ENCODE data around the gene PRKG1.

The PRKG1 gene

GRCh38 chr10:51861051-51861450 is 786.8 kb downstream of the PRKG1 start:
- no peak for DNase-seq

GRCh38 chr10:51861731-51862130 is 787.4 kb downstream of the PRKG1 start:
- no peak for DNase-seq

- no peak for DNase-seq
These were observed 787.9 kb downstream of the PRKG1 start for GRCh38 chr10:51862149-51862548.

DNA sequence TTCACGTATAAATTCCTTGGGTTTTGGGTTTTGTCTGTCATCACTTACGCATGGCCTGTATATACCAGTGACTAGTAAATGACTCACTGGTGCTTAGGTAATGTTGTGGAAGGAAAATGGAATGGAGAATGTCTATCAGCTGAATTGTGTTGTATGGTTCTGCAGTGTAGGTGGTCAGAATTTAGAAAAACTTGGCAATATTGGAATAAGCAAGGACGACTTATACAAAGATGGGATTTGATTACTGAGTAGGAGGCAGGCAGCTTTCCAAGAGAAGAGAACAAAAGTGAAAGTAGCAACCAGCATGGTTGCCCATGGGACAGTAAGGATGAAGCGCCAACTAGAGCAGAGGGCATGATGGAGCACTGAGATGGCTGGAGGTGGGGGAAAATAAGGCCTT is 793.7 kb downstream of the PRKG1 start:
- peak; percentile 47 for DNase-seq

- DNase-seq: no peak
These were observed 799.8 kb downstream of the PRKG1 start for GRCh38 chr10:51874131-51874530.

GRCh38 chr10:51875610-51876009 is 801.3 kb downstream of the PRKG1 start:
- no peak for DNase-seq

DNA sequence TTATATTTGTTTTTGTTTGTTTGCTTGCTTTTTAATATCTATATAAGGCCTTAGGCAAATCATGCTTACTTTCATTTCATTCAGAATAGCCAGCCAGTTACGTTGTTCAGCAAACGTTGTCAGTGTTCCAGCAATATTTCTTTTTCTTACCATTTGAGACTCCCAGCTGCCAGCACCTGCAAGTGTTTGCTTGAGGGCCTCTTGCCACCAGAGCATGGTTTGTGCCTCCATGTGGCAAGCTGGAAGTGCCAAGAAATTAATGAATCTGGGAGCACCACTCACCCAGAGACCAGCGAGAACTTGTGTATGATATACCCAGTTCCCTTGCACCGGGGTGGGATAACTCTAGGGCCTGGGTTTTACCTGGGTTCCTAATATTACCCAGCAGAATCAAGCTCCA is 802.2 kb downstream of the PRKG1 start:
- no peak for DNase-seq

DNA sequence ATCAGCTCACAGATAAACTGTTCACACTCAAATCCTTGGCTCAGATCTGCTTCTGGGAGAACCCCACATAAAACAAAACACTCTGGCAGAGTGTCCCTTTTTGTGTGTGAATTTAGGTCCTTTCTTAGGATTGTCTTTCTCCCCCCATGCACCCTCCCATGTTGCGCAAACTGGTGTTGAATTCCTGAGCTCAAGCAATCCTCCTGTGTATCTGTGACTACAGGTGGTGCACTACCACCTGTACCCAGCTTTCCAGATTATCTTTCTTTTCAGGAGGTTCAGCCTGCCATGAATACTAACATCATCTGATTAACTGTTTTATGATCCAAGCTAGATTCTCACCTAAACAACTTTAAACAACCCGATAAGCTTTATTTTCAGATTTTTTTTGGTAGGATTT is 802.7 kb downstream of the PRKG1 start:
- no peak for DNase-seq

- DNase-seq: no peak
These were observed 803.3 kb downstream of the PRKG1 start for GRCh38 chr10:51877636-51878035.

DNA sequence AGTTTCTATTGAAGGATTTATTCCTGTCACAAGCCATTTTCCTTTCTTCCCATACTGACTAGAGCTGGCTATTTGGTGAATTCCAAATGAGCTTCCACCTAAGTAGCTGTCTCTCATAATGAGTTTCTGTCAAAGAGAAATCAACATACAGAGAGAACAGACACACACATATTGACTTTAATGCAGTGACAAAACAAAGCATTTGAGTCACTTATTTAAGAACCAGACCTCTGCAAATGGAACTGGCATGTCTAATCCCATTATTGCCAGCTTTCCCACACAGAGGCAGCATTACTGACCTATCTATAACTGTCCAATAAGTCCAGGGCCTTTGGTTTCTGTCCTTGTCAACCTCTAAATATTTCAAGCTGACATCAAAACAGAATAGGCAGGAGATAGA is 804.4 kb downstream of the PRKG1 start:
- no peak for DNase-seq

DNA sequence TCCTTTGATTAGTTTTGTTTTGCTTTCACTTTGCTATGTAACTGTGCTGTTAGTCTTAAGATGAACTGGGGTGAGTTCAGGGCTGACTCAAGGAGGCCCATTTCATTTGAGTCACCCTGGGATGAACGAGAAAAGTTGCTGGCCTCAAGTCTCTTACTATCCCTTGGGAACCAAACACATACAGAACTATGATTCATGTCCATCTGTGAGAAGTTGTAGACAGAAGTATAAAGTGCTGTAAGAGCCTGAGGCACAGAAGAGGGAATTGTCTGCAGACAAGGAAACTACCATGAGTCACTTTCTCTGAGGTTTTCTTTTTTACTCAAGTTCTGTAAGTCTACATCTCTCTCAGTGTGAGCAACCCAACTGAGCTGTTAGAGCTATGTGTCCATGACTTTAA is 805.0 kb downstream of the PRKG1 start:
- peak; percentile 88 for DNase-seq

- DNase-seq: no peak
These were observed 806.9 kb downstream of the PRKG1 start for GRCh38 chr10:51881213-51881612.

DNA sequence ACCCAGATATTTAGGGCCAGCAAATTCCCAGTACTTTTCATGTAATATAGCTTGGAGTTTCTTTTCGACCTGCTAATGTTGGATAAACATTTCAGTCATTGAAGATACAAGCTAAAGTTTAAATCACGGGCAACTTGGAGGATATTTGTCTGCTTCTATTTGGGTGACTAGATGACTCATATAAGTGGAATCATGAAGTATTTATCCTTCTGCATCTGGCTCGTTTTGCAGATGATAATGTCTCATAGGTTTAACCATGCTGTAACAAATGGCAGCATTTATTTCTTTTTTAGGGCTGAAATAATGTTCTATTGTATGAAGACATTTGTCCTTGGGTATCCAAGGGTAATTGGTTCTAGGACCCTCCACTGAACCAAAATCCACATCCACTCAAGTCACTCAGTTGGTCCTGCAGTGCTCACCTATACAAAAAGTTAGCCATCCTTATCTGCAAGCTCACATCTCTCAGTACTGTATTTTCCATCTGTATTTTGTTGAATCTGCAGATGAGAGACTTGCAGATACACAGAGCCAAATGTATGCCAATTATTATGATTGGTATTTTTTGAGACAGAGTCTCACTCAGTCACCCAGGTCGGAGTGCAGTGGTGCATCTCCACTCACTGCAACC is 812.3 kb downstream of the PRKG1 start:
- no peak for DNase-seq

DNA sequence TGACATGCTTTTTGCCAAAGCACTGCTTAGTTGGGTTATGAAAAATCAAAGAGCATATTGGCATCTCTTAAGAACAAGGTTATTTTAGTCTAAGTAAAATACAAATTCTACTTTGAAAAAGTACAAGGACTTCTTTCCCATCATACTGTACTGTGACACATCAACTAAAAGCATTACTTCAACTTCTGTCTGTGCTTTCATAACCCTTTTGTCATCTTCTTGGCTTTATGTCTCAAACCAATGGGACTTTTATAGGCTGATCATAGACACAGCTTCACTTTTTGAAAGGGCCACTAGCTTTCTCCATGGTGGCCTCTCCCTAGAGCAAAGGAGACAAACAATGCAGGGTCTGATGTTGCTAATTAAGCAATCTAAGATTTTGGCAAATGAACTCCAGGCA is 814.0 kb downstream of the PRKG1 start:
- DNase-seq: no peak

- DNase-seq: no peak
These were observed 818.0 kb downstream of the PRKG1 start for GRCh38 chr10:51892313-51892712.

DNA sequence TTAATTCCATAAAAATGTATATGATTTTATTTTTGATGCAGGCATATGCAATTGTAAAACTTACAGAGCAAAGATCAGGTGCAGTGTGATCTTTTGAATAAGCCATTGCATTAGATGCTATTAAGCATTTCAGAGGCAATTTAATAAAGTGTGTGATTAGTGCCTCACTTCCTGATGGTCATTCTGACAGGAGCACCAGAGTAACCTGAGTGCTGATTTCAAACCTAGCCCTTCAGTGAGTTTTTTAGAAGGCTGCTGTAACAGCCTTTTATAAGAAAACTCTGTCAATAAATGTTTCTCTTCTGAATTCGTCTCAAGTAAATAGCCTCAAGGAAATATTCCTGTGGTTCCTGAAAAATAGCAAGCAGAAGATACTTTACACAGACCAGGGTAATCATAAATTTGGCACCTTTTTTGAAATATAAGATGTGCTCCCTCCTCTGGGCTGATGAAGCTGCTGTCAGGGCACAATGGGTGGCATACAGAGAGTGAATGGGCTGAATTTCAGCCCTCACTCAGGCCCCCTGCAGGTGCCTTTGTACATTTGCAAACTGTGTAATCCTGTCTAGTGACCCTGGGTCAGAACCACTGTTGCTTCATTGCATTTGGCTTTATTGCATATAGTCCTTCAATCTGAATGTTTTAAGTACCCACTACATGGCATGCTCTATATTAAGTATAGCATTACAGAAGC is 818.8 kb downstream of the PRKG1 start:
- DNase-seq: no peak

- no peak for DNase-seq
These were observed 820.7 kb downstream of the PRKG1 start for GRCh38 chr10:51894771-51895578.

- DNase-seq: no peak
These were observed 822.6 kb downstream of the PRKG1 start for GRCh38 chr10:51896849-51897248.

DNA sequence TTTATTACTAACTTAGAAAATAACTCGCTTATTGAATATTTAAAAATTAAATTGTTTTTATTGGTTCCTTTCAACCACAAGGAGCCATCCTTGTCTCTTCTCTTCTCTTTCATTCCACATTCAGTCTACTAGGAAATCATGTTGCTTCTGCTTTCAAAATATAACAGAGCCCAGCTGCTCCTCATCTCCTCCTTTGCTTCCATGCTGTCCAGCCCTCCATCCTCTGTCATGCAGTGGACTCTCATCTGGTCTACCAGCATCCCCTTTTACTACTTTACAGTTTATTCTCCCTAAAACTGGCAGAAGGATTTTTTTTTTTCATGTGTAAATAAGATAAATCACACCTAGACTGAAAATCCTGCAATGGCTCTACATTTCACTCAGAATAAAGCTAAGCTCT is 823.3 kb downstream of the PRKG1 start:
- DNase-seq: no peak

DNA sequence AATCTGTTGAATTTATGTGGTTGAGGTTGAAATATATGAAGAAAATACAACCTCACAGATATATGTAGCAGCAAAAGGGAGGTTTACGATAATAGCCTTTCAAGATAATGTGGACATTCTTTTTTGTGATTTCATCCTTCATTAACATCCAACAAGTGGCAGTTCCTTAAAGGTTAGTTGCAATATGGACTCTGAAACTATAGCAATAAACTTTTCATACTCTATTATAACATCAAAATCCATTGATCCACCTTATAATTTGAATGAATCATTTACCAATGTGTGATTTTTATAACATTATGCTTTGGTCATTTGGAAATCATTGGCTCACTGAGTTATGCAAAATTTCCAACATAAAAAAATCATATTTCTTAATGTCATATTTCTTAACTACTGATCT is 825.9 kb downstream of the PRKG1 start:
- DNase-seq: no peak

DNA sequence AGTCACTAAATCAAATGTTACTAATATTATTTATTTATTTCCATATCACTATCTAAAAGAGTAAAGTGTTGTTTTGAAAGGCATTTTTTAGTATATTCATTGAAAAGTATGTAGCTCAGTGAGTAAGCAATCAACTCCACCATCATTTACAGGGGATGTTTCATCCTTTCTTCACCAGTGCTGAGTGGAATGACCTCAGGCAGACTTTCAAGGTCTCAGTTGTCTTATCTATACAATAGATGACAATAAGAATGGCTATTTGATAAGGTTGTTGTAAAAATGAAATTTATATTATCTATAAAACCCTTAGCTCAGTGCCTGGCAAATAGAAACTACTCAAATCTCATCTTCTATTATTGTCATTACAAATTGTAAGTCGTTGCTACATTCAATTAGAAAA is 829.4 kb downstream of the PRKG1 start:
- no peak for DNase-seq

GRCh38 chr10:51905032-51905431 is 830.7 kb downstream of the PRKG1 start:
- DNase-seq: no peak

GRCh38 chr10:51907361-51907760 is 833.1 kb downstream of the PRKG1 start:
- DNase-seq: no peak

- DNase-seq: no peak
These were observed 835.9 kb downstream of the PRKG1 start for GRCh38 chr10:51910189-51910588.
